CD14-positive monocyte (primary cell): Measurements from ENCODE around the gene CDH2. TPM values are rescaled to one million over a fixed set of nuclear protein-coding genes. Genes with fewer than 3 reads are reported as not detected.

Source experiments
- DNase-seq, 3 donors: peaks; one replicate each; pipeline ENCODE4 v3.0.0-alpha.2; 2011 to 2022
- H2AFZ ChIP-seq: 2 replicates; pipeline ENCODE4 v1.6.0; 2012; ENCODE audit warnings: mild to moderate bottlenecking, low read depth, low read length, inconsistent platforms; ENCODE audit not compliant: insufficient read depth, poor library complexity, severe bottlenecking
- H3K27ac ChIP-seq, 2 donors: 1 replicate in 1 of 2; 2 replicates in 1 of 2; pipeline ENCODE4 v1.5.1; 2012 to 2013; ENCODE audit warnings: low read length in 2 of 2, control low read depth in 1 of 2, inconsistent platforms in 1 of 2, low read depth in 1 of 2, mild to moderate bottlenecking in 1 of 2
- H3K27me3 ChIP-seq, 2 donors: one replicate each; pipeline versions ENCODE4 v1.6.0 to v1.6.1; 2011 to 2013; ENCODE audit warnings: low read length in 2 of 2; ENCODE audit not compliant: control insufficient read depth in 2 of 2, insufficient read depth in 2 of 2
- H3K36me3 ChIP-seq, 2 donors: replicated peaks in 1 of 2; 1 replicate in 1 of 2; 2 replicates in 1 of 2; pipeline versions ENCODE4 v1.5.1 to v1.6.1; 2012 to 2013; ENCODE audit warnings: low read length in 2 of 2, control low read depth in 1 of 2, inconsistent platforms in 1 of 2, mild to moderate bottlenecking in 1 of 2; ENCODE audit not compliant: insufficient read depth in 2 of 2, control insufficient read depth in 1 of 2
- H3K4me1 ChIP-seq, 2 donors: 1 replicate in 1 of 2; 2 replicates in 1 of 2; pipeline versions ENCODE4 v1.5.1 to v1.6.1; 2012 to 2013; ENCODE audit warnings: low read length in 2 of 2, control low read depth in 1 of 2, inconsistent platforms in 1 of 2, mild to moderate bottlenecking in 1 of 2, moderate library complexity in 1 of 2; ENCODE audit not compliant: insufficient read depth in 2 of 2, control insufficient read depth in 1 of 2
- H3K4me2 ChIP-seq: replicated peaks from 2 replicates; pipeline ENCODE3; 2012; ENCODE audit warnings: low read length, moderate library complexity, mild to moderate bottlenecking; ENCODE audit not compliant: poor library complexity, severe bottlenecking; ENCODE audit errors: extremely low read depth
- H3K4me3 ChIP-seq, 3 experiments: fragments of 200-600 bp in 1 of 3; sonication (generic) in 1 of 3; replicated peaks in 1 of 3; 1 replicate in 2 of 3; 2 replicates in 1 of 3; pipeline ENCODE4 v1.5.1; 2011 to 2013; ENCODE audit warnings: low read length in 3 of 3, mild to moderate bottlenecking in 3 of 3, control low read depth in 2 of 3, low read depth in 2 of 3, inconsistent platforms in 1 of 3, moderate library complexity in 1 of 3
- H3K79me2 ChIP-seq: 2 replicates; pipeline ENCODE4 v1.6.0; 2012; ENCODE audit warnings: mild to moderate bottlenecking, control low read depth, inconsistent platforms, low read length, moderate library complexity; ENCODE audit not compliant: insufficient read depth
- H3K9ac ChIP-seq: 2 replicates; pipeline ENCODE4 v1.6.0; 2017; ENCODE audit warnings: low read length, mild to moderate bottlenecking; ENCODE audit not compliant: insufficient read depth, poor library complexity, severe bottlenecking
- H3K9me3 ChIP-seq, 2 donors: replicated peaks in 1 of 2; 1 replicate in 1 of 2; 2 replicates in 1 of 2; pipeline versions ENCODE4 v1.5.1 to v1.6.1; 2012 to 2013; ENCODE audit warnings: low read length in 2 of 2, control low read depth in 1 of 2; ENCODE audit not compliant: control insufficient read depth in 1 of 2, insufficient read depth in 1 of 2
- H4K20me1 ChIP-seq: 2 replicates; pipeline ENCODE4 v1.6.0; 2012; ENCODE audit warnings: mild to moderate bottlenecking, low read length, control low read depth, moderate library complexity; ENCODE audit not compliant: insufficient read depth
- H3K27ac Mint-ChIP-seq, 7 donors: one replicate each; pipeline ENCODE4 v1.8.0; 2020; ENCODE audit warnings: mild to moderate bottlenecking in 7 of 7, mixed read lengths in 7 of 7, moderate library complexity in 6 of 7, inconsistent platforms in 2 of 7
- H3K27me3 Mint-ChIP-seq, 3 donors: one replicate each; pipeline ENCODE4 v1.8.0; 2021 to 2022; ENCODE audit warnings: low read depth in 3 of 3, mild to moderate bottlenecking in 3 of 3, mixed read lengths in 3 of 3, moderate library complexity in 3 of 3, inconsistent platforms in 1 of 3
- H3K36me3 Mint-ChIP-seq, 2 donors: one replicate each; pipeline ENCODE4 v1.8.0; 2020; ENCODE audit warnings: mixed read lengths in 2 of 2, inconsistent platforms in 1 of 2, mild to moderate bottlenecking in 1 of 2
- H3K4me1 Mint-ChIP-seq: one replicate; pipeline ENCODE4 v1.8.0; 2020; ENCODE audit warnings: mild to moderate bottlenecking, mixed read lengths
- H3K4me3 Mint-ChIP-seq, 2 donors: one replicate each; pipeline ENCODE4 v1.8.0; 2020; ENCODE audit warnings: mild to moderate bottlenecking in 2 of 2, mixed read lengths in 2 of 2, moderate library complexity in 1 of 2
- H3K9me3 Mint-ChIP-seq, 7 donors: one replicate each; pipeline ENCODE4 v1.8.0; 2020 to 2022; ENCODE audit warnings: mixed read lengths in 7 of 7, mild to moderate bottlenecking in 6 of 7, moderate library complexity in 6 of 7, inconsistent platforms in 2 of 7
- CTCF ChIP-seq: fragments of 200-600 bp; IDR thresholded peaks from one replicate; pipeline ENCODE4 v1.8.0; 2022; ENCODE audit warnings: antibody characterized with exemption, mild to moderate bottlenecking
- WGBS: methylation state at CpG from one replicate; pipeline ENCODE4 v1.1.5; 2013; ENCODE audit warnings: missing lambda C conversion rate; ENCODE audit not compliant: insufficient coverage; 5-methylcytosine and 5-hydroxymethylcytosine counted together
- intact Hi-C, 2 donors: fragments of 100-400 bp; cut with micrococcal nuclease; formaldehyde crosslinking; loops; one replicate each; pipeline versions ENCODE4 v1.15.0 to v1.15.1; 2023
- polyA plus RNA-seq, 3 donors: library from polyadenylated mRNA; depleted of rRNA in 1 of 3; unstranded in 2 of 3; stranded (reverse) in 1 of 3; fragments of 300-500 nt in 2 of 3; fragments of >200 nt in 1 of 3; fragmentation: Illumina TruSeq in 2 of 3; gene quantifications; 1 replicate in 2 of 3; 2 replicates in 1 of 3; pipeline ENCODE4 v1.2.3, GENCODE V29; 2012 to 2021

CDH2 gene
- polyA plus RNA-seq, 3 donors, result 0.03 to 0.32 (median 0.08) TPM

DNA sequence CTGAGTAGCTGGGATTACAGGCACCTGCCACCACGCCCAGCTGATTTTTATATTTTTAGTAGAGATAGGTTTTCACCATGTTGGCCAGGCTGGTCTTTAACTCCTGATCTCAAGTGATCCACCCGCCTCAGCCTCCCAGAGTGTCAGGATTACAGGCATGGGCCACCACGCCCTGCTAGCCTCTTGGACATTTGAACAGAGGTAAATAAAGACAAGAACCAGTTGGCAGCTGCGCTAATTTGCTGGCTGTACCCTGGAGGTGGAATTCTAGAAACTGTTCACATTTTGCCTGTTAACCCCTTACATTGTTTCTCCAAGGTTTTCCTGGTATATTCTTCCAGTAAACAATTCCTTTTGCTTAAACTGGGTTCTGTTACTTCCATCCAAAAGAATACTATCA lies 132.9 kb downstream of the CDH2 start:
- TF ChIP-seq CTCF, result no peak
- Mint-ChIP-seq H3K36me3 (no peaks in the 10 kb centered on the region), H3K27me3 (peaks cover 0 to under 1% (median 0%) of the 10 kb centered on the region in 3 donors), H3K4me1 (peaks cover 17% of the 10 kb centered on the region), H3K4me3 (no peak overlapping the region), H3K27ac (no peak overlapping the region), H3K9me3 (peaks cover 0 to 3% (median 0%) of the 10 kb centered on the region in 7 donors)
- H3K79me2 ChIP-seq, result no peaks in the 10 kb centered on the region
- no peak overlapping the region for H3K27ac ChIP-seq
- no peaks in the 10 kb centered on the region for H4K20me1 ChIP-seq
- no peak overlapping the region for H2AFZ ChIP-seq
- intact Hi-C loops, result no loop called here
- WGBS, result 84% methylated on average over 3 of the region's 4 CpGs
- no peaks in the 10 kb centered on the region for H3K27me3 ChIP-seq
- no peak overlapping the region for H3K9ac ChIP-seq
- no peak overlapping the region for H3K4me2 ChIP-seq
- H3K4me1 ChIP-seq, result peaks cover 11 to 13% of the 10 kb centered on the region in 2 donors
- no peak overlapping the region for H3K4me3 ChIP-seq
- no peaks in the 10 kb centered on the region for H3K36me3 ChIP-seq
- no peak for DNase-seq
- H3K9me3 ChIP-seq, result no peaks in the 10 kb centered on the region

DNA sequence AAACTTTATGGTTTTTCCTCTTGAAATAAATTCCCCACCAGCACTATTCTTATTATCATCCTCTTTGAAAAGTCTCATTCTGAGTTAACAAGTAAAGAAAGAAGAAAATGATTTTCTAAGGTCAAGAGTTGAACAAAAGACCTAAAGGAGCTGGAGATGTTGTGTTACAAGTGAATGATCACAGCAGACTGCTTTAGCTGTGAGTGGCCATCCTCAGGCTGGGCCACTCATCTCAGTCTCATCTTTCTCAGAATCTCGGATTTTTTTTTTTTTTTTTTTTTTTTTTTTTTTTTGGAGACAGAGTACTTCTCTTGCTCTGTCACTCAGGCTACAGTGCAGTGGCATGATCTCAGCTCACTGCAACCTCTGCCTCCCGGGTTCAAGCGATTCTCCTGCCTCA lies 133.3 kb downstream of the CDH2 start:
- H3K9me3 Mint-ChIP-seq, result peaks cover 0 to 5% (median 0%) of the 10 kb centered on the region in 7 donors
- Histone ChIP-seq H3K36me3 (no peaks in the 10 kb centered on the region), H2AFZ (no peak overlapping the region), H3K9ac (no peak overlapping the region), H3K79me2 (no peaks in the 10 kb centered on the region), H3K9me3 (no peaks in the 10 kb centered on the region), H3K27ac (no peak overlapping the region), H3K4me2 (no peak overlapping the region), H3K4me1 (peaks cover 13 to 16% of the 10 kb centered on the region in 2 donors), H3K4me3 (no peak overlapping the region), H4K20me1 (no peaks in the 10 kb centered on the region), H3K27me3 (no peaks in the 10 kb centered on the region)
- no peak overlapping the region for H3K4me3 Mint-ChIP-seq
- intact Hi-C loops, result no loop called here
- H3K27me3 Mint-ChIP-seq, result peaks cover 0 to 1% (median 0%) of the 10 kb centered on the region in 3 donors
- TF ChIP-seq CTCF, result no peak
- no peak for DNase-seq
- WGBS, result no CpG with 5 or more reads among the region's 3 CpGs
- H3K36me3 Mint-ChIP-seq, result no peaks in the 10 kb centered on the region
- no peak overlapping the region for H3K27ac Mint-ChIP-seq
- H3K4me1 Mint-ChIP-seq, result peaks cover 19% of the 10 kb centered on the region
